Measurements from ENCODE around the gene RUNDC3A.

DNA sequence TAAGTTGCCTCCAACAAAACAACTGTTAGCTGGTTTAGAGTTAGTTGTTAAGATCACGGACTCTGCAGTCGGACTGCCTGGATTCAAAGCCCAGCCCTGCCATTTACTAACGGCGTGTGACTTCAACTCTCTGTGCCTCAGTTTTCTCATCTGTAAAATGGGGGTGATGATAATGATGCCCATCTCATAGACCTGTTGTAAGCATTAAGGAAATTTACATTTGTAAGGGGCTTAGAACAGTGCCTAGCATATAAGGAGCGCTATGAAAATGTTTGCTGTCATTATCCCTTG lies 41.3 kb upstream of the RUNDC3A start:
- TF ChIP-seq EZH2 (IDR thresholded peaks at IDR 0.05; ENCODE audit: low read length) = no peak
- TF ChIP-seq, protein P1, sequence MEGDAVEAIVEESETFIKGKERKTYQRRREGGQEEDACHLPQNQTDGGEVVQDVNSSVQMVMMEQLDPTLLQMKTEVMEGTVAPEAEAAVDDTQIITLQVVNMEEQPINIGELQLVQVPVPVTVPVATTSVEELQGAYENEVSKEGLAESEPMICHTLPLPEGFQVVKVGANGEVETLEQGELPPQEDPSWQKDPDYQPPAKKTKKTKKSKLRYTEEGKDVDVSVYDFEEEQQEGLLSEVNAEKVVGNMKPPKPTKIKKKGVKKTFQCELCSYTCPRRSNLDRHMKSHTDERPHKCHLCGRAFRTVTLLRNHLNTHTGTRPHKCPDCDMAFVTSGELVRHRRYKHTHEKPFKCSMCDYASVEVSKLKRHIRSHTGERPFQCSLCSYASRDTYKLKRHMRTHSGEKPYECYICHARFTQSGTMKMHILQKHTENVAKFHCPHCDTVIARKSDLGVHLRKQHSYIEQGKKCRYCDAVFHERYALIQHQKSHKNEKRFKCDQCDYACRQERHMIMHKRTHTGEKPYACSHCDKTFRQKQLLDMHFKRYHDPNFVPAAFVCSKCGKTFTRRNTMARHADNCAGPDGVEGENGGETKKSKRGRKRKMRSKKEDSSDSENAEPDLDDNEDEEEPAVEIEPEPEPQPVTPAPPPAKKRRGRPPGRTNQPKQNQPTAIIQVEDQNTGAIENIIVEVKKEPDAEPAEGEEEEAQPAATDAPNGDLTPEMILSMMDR (optimal IDR thresholded peaks at IDR 0.05 in 1 of 3, IDR thresholded peaks at IDR 0.05 in 1 of 3, conservative IDR thresholded peaks at IDR 0.05 in 1 of 3; ENCODE audit: extremely low read depth in 1 of 3, insufficient read depth in 2 of 3, low read length in 3 of 3) = no peak
